GM21360 (cell line): Measurements from ENCODE around the gene LRRC56.

Experiments
- ATAC-seq: cut with Tn5 transposase; IDR thresholded peaks from one replicate; pipeline ENCODE4 v1.9.1; 2021; ENCODE audit warnings: mild to moderate bottlenecking, moderate library complexity; ENCODE audit not compliant: unreplicated experiment

Gene LRRC56

GRCh38 chr11:592501-592900 is 55.2 kb downstream of the LRRC56 start:
- no peak for ATAC-seq

DNA sequence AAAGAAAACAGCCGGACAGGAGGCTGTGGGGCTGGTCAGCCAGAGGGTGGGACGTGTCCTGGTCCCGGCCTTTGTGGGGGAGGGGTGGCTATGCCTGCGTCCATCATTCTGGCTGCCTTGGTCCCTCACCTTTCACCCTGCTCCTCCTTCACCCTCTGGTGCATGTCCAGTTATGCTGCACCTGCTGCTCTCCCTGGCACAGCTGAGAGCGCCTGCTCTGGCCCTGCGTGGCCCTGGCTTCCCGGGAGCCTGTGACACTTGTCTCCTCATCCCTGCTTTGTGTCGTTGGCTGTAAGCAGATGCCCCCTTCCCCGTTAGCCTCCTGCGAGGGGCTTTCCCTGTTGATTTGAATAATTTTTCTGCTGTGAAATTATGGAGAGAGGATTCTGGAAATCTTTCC is 55.6 kb downstream of the LRRC56 start:
- no peak for ATAC-seq

DNA sequence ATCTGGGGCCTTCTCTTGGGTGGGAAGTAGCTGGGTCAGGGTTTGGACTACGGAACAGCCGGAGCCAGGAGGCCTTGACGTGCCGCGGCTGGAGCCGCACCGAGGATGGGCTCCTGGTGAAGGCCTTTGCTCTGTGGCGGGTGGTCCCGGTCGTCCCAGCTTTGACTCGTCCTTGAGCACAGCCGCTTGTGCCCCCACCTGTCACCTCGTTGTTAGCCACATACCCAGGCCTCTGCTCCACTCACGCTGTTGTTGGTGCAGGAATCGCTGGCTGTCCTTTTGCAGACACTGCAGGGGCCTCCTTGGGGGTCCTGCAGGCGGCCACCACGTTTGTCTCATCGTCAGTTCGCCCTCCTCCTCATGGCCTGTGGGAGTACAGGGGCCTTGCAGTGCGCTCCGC is 56.0 kb downstream of the LRRC56 start:
- no peak for ATAC-seq

GRCh38 chr11:595400-595799 is 58.1 kb downstream of the LRRC56 start:
- no peak for ATAC-seq

DNA sequence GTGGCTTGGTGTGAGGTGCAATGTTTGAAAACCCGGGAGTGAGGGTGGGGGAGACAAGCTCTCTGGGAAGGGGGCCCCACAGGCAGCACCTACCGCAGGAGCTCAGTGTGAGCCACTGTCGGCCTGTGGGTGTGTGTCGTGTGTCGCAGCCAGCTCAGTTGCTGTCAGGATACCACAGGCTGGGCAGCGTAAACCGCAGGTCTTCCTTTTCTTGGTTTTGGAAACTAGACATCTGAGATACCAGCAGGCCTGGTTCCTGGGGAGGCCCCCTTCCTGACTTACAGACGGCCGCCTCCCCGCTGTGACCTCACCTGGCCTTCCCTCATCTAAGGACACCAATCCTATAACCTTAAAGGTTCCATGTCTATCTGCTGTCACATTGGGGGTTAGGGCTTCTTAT is 59.0 kb downstream of the LRRC56 start:
- no peak for ATAC-seq

DNA sequence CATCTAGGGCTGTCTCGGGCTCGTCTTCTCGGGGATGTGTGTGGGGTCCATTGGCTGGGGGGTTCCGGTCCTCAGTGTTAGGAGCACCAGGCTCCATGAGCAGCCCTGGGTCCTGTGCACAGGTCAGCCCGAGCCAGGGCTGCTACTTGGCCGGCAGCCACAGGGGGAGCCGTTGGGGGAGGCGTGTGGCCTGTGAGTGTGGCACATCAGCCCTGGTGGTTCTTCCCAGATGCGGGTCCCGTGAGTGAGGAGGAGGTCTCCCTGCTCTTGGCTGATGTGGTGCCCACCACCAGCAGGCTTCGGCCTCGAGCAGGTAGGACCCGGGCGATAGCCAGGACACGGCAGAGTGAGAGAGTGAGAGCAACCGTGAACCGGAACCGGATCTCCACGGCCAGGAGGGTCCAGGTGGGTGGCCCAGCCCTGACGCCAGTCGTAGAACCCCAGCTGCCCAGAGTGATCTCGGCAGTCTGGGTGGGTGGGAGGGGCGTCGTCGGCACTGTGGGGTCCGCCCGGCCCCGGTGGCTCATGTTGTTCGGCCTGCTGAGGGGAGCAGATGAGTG is 59.9 kb downstream of the LRRC56 start:
- no peak for ATAC-seq

- ATAC-seq: no peak
These were observed 60.8 kb downstream of the LRRC56 start for GRCh38 chr11:598005-598680.

DNA sequence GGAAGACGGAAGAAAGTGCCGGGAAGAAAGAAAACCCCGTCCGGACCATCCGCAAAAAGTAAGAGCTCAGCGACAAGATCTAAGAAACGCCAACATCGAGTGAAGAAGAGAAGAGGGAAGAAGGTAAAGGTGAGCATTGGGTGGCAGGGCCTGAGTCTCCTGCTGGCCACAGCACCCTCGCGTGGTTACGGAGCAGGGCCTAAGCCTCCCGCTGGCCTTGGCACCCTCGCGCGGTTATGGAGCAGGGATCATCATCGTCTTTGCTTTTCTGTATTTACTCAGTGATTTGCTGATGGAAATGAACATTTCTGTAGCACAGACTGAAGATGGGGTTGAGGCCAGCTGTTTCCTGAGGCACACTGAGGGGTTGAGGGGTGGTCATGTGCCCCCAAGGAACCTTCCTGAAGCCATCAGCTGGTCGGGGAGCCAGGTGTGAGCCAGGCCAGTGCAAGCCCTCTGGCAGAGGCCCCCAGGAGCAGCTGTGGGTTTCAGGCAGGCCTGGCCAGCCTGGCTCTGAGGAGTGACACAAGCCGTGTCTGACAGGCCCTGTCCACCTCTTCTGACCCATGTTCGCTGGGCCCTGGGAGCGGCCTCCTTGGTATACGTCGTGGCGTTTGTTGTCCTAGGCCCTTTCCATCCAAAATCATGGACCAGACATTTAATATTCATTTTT is 64.4 kb downstream of the LRRC56 start:
- no peak for ATAC-seq

DNA sequence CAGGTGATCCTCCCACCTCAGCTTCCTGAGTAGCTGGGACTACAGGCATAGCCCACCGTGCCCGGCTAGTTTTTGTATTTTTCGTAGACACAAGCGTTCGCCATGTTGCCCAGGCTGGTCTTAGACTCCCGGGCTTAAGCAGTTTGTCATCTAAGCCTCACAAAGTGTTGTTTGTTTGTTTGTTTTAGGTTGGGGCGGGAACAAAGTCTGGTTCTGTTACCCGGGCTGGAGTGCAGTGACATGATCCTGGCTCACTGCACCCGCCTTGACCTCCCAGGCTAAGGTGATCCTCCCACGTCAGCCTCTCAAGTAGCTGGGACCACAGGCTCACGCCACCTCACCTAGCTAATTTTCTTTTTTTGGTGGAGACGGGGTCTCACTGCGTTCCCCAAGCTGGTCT is 65.8 kb downstream of the LRRC56 start:
- ATAC-seq: no peak
